GM23338 (cell line): ENCODE results near the gene ZNF254. TPM values are rescaled to one million over a fixed set of nuclear protein-coding genes. Genes with fewer than 3 reads are reported as not detected.

Experiments
- ATAC-seq: fragments of 200-7000 bp; cut with Tn5 transposase; 3 replicates; pipeline ENCODE4 v1.9.1; 2020
- DNase-seq: peaks from one replicate; pipeline ENCODE4 v3.0.0-alpha.2; 2015; ENCODE audit warnings: low spot score
- H2AFZ ChIP-seq: fragments of 200-600 bp; sonication (generic); 2 replicates; pipeline ENCODE4 v1.8.0; 2016; ENCODE audit warnings: antibody characterized with exemption, mild to moderate bottlenecking, moderate library complexity
- H3F3A ChIP-seq: fragments of 200-600 bp; sonication (generic); replicated peaks from 2 replicates; pipeline ENCODE4 v1.8.0; 2017; ENCODE audit warnings: antibody characterized with exemption, mixed run types, low read depth
- H3K27ac ChIP-seq: fragments of 200-600 bp; sonication (generic); 2 replicates; pipeline ENCODE4 v1.6.1; 2016; ENCODE audit warnings: low read depth
- H3K27me3 ChIP-seq: fragments of 200-600 bp; sonication (generic); 2 replicates; pipeline ENCODE4 v1.8.0; 2016; ENCODE audit warnings: mild to moderate bottlenecking, mixed run types, moderate library complexity; ENCODE audit not compliant: insufficient read depth
- H3K36me3 ChIP-seq: fragments of 200-600 bp; sonication (generic); 2 replicates; pipeline ENCODE4 v1.8.0; 2016; ENCODE audit warnings: mild to moderate bottlenecking; ENCODE audit not compliant: insufficient read depth
- H3K4me1 ChIP-seq: fragments of 200-600 bp; sonication (generic); 2 replicates; pipeline ENCODE4 v1.8.0; 2016; ENCODE audit warnings: mild to moderate bottlenecking, moderate library complexity; ENCODE audit not compliant: insufficient read depth
- H3K4me2 ChIP-seq: fragments of 200-600 bp; sonication (generic); 2 replicates; pipeline ENCODE4 v1.7.1; 2017; ENCODE audit warnings: mixed run types
- H3K4me3 ChIP-seq: fragments of 200-600 bp; sonication (generic); 2 replicates; pipeline ENCODE4 v1.6.1; 2016; ENCODE audit warnings: mixed run types
- H3K79me2 ChIP-seq: fragments of 200-600 bp; sonication (generic); replicated peaks from 2 replicates; pipeline ENCODE4 v1.8.0; 2017; ENCODE audit warnings: mild to moderate bottlenecking; ENCODE audit not compliant: insufficient read depth
- H3K9me2 ChIP-seq: fragments of 200-600 bp; sonication (generic); 2 replicates; pipeline ENCODE4 v1.8.0; 2017; ENCODE audit not compliant: insufficient read depth
- H4K20me1 ChIP-seq: fragments of 200-600 bp; sonication (generic); replicated peaks from 2 replicates; pipeline ENCODE4 v1.8.0; 2017; ENCODE audit warnings: mild to moderate bottlenecking; ENCODE audit not compliant: insufficient read depth
- H3K27ac Mint-ChIP-seq: 2 replicates; pipeline ENCODE4 v1.8.0; 2020; ENCODE audit warnings: inconsistent platforms, mild to moderate bottlenecking, moderate library complexity, mixed read lengths
- H3K27me3 Mint-ChIP-seq: 3 replicates; pipeline ENCODE4 v1.8.0; 2022; ENCODE audit warnings: low read depth, mild to moderate bottlenecking, moderate library complexity, mixed read lengths, inconsistent platforms; ENCODE audit not compliant: insufficient read depth, poor library complexity
- H3K36me3 Mint-ChIP-seq: 3 replicates; pipeline ENCODE4 v1.8.0; 2021; ENCODE audit warnings: low read depth, mild to moderate bottlenecking, inconsistent platforms, moderate library complexity, mixed read lengths
- H3K4me1 Mint-ChIP-seq: 3 replicates; pipeline ENCODE4 v1.8.0; 2020; ENCODE audit warnings: mild to moderate bottlenecking, inconsistent platforms, mixed read lengths
- H3K4me3 Mint-ChIP-seq: 3 replicates; pipeline ENCODE4 v1.8.0; 2021; ENCODE audit warnings: moderate library complexity, mild to moderate bottlenecking, inconsistent platforms, mixed read lengths
- H3K9me3 Mint-ChIP-seq: 3 replicates; pipeline ENCODE4 v1.8.0; 2020; ENCODE audit warnings: moderate library complexity, mild to moderate bottlenecking, inconsistent platforms, mixed read lengths
- CREB1 ChIP-seq: fragments of 250-450 bp; sonication (Bioruptor Pico); IDR thresholded peaks from 2 replicates; pipeline ENCODE4 v1.5.0; 2020; ENCODE audit warnings: low read depth, mild to moderate bottlenecking, moderate library complexity
- ETS1 ChIP-seq: IDR thresholded peaks from 2 replicates; pipeline ENCODE4 v1.6.1; 2016; ENCODE audit warnings: antibody characterized with exemption
- EZH2 ChIP-seq: fragments of 200-600 bp; sonication (generic); IDR thresholded peaks from one replicate; pipeline ENCODE4 v1.8.0; 2017; ENCODE audit warnings: antibody characterized with exemption, mild to moderate bottlenecking, low read depth; ENCODE audit not compliant: unreplicated experiment
- EZH2phosphoT487 ChIP-seq: fragments of 200-600 bp; sonication (generic); IDR thresholded peaks from one replicate; pipeline ENCODE4 v1.8.1; 2018; ENCODE audit warnings: antibody characterized with exemption; ENCODE audit not compliant: unreplicated experiment
- JUNB ChIP-seq: IDR thresholded peaks from one replicate; pipeline ENCODE4 v1.6.1; 2016; ENCODE audit warnings: antibody characterized with exemption; ENCODE audit not compliant: unreplicated experiment
- NANOG ChIP-seq: IDR thresholded peaks from 2 replicates; pipeline ENCODE4 v1.6.1; 2016; ENCODE audit warnings: antibody characterized with exemption, borderline replicate concordance
- POLR2AphosphoS5 ChIP-seq: IDR thresholded peaks from 2 replicates; pipeline ENCODE4 v1.6.1; 2016; ENCODE audit warnings: antibody characterized with exemption, low read depth
- REST ChIP-seq: IDR thresholded peaks from one replicate; pipeline ENCODE4 v1.6.1; 2018; ENCODE audit warnings: antibody characterized with exemption; ENCODE audit not compliant: unreplicated experiment
- ZNF114 ChIP-seq: fragments of 250-450 bp; sonication (Bioruptor Pico); IDR thresholded peaks from 2 replicates; pipeline ENCODE4 v1.5.0; 2020; ENCODE audit warnings: mild to moderate bottlenecking, moderate library complexity
- ZNF331 ChIP-seq: fragments of 250-450 bp; sonication (Bioruptor Pico); IDR thresholded peaks from 2 replicates; pipeline ENCODE4 v1.5.0; 2020; ENCODE audit warnings: low read depth, mild to moderate bottlenecking, moderate library complexity
- polyA plus RNA-seq: library from polyadenylated mRNA; unstranded; fragments of >200 nt; fragmentation: Nextera tagmentation; extraction: Ambion mirVana; gene quantifications from 2 replicates; pipeline ENCODE4 v1.2.1, GENCODE V29; 2016
- total RNA-seq: library from RNA; depleted of rRNA; stranded (reverse); fragments of >200 nt; shearing (Covaris generic); gene quantifications from 2 replicates; pipeline ENCODE4 v1.2.3, GENCODE V29; 2014

Gene ZNF254
- total and polyA plus RNA-seq, 2 experiments from 2014 or later = 13.1 to 45.6 TPM

- no peak overlapping the region for H2AFZ ChIP-seq
- no peaks in the 10 kb centered on the region; the same call in 1 of the 2 replicates for H4K20me1 ChIP-seq
- no peak overlapping the region for H3K4me3 ChIP-seq
- H3K27ac ChIP-seq = no peak overlapping the region
- TF ChIP-seq ZNF331 (CRISPR knock-in tag) = no peak
- no peak for TF ChIP-seq CREB1 (CRISPR knock-in tag)
- no peak for TF ChIP-seq EZH2
- no peak for TF ChIP-seq EZH2phosphoT487
- no peak for TF ChIP-seq ETS1
- TF ChIP-seq ZNF114 (CRISPR knock-in tag) = no peak
- ATAC-seq = no peak
- no peaks in the 10 kb centered on the region for H3K4me1 ChIP-seq
- Mint-ChIP-seq H3K36me3 (peaks cover 46% of the 10 kb centered on the region), H3K4me3 (no peak overlapping the region), H3K27me3 (peaks cover 2% of the 10 kb centered on the region), H3K27ac (no peak overlapping the region), H3K9me3 (peaks cover 77% of the 10 kb centered on the region), H3K4me1 (peaks cover 4% of the 10 kb centered on the region)
- no peaks in the 10 kb centered on the region for H3K27me3 ChIP-seq
- peaks cover 13% of the 10 kb centered on the region for H3K9me2 ChIP-seq
- peaks cover 4% of the 10 kb centered on the region; the same call in 1 of the 2 replicates for H3K79me2 ChIP-seq
- H3F3A ChIP-seq = no peaks in the 10 kb centered on the region
- no peak overlapping the region for H3K4me2 ChIP-seq
- no peaks in the 10 kb centered on the region for H3K36me3 ChIP-seq
- no peak for DNase-seq
These were observed 53.1 kb downstream of the ZNF254 start for GRCh38 chr19:24140099-24140498.

- no peaks in the 10 kb centered on the region; the same call in 1 of the 2 replicates for H4K20me1 ChIP-seq
- peaks cover 8% of the 10 kb centered on the region for H3K9me2 ChIP-seq
- Mint-ChIP-seq H3K4me3 (no peak overlapping the region), H3K27me3 (peaks cover 2% of the 10 kb centered on the region), H3K9me3 (peaks cover 75% of the 10 kb centered on the region), H3K4me1 (peaks cover 4% of the 10 kb centered on the region), H3K36me3 (peaks cover 44% of the 10 kb centered on the region), H3K27ac (no peak overlapping the region)
- peaks cover 4% of the 10 kb centered on the region; the same call in 1 of the 2 replicates for H3K79me2 ChIP-seq
- no peak for DNase-seq
- H3F3A ChIP-seq = no peaks in the 10 kb centered on the region
- H3K4me1 ChIP-seq = no peaks in the 10 kb centered on the region
- no peak overlapping the region for H3K4me3 ChIP-seq
- H3K27ac ChIP-seq = no peak overlapping the region
- H2AFZ ChIP-seq = no peak overlapping the region
- no peaks in the 10 kb centered on the region for H3K36me3 ChIP-seq
- no peak for ATAC-seq
- no peaks in the 10 kb centered on the region for H3K27me3 ChIP-seq
- H3K4me2 ChIP-seq = no peak overlapping the region
- TF ChIP-seq EZH2phosphoT487 = no peak
- TF ChIP-seq NANOG = no peak
- TF ChIP-seq REST = no peak
- TF ChIP-seq CREB1 (CRISPR knock-in tag) = no peak
- no peak for TF ChIP-seq ETS1
- TF ChIP-seq POLR2AphosphoS5 = no peak
- no peak for TF ChIP-seq JUNB
- no peak for TF ChIP-seq EZH2
These were observed 53.6 kb downstream of the ZNF254 start for GRCh38 chr19:24140591-24140990.
